Measurements from ENCODE around the gene EVI5L. TPM values are rescaled to one million over a fixed set of nuclear protein-coding genes. Genes with fewer than 3 reads are reported as not detected.

Gene EVI5L
- total RNA-seq, 4 donors from 2014 or later, result 8.3 to 15.5 (median 11.9) TPM

DNA sequence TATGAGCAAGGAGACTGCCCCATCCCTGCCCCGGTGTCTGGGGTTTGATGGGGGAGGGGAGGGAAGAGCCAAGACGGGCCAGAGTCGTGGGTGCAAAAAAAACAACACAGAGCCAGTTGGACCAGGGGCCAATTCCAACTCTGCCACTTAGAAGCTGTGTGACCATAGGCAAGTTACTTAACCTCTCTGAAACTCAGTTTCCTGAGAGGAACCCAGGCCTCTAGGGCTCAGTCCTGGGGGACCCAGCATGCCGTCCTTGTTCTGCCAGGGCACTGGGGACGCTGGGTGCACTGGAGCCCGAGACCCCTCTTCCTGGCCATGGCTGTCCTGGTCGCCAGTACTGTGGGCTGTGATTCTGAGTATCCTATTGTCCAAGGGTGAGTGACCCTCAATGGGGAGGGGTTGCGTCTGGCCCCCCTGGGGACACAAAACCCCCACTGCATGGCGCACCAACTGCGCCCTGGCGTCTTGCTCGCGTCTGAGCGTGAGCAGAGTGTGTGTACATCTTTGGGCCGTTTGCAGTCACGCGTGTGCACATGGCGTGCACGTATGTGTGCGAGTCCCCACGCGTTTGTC lies 42.3 kb upstream of the EVI5L start:
- peak overlapping the region in 1 of 4 donors; percentile 21 for H3K4me3 ChIP-seq
- no peaks in the 10 kb centered on the region for H3K36me3 ChIP-seq
- no peak for TF ChIP-seq POLR2A (IDR thresholded peaks at IDR 0.05)
- TF ChIP-seq, protein P1, sequence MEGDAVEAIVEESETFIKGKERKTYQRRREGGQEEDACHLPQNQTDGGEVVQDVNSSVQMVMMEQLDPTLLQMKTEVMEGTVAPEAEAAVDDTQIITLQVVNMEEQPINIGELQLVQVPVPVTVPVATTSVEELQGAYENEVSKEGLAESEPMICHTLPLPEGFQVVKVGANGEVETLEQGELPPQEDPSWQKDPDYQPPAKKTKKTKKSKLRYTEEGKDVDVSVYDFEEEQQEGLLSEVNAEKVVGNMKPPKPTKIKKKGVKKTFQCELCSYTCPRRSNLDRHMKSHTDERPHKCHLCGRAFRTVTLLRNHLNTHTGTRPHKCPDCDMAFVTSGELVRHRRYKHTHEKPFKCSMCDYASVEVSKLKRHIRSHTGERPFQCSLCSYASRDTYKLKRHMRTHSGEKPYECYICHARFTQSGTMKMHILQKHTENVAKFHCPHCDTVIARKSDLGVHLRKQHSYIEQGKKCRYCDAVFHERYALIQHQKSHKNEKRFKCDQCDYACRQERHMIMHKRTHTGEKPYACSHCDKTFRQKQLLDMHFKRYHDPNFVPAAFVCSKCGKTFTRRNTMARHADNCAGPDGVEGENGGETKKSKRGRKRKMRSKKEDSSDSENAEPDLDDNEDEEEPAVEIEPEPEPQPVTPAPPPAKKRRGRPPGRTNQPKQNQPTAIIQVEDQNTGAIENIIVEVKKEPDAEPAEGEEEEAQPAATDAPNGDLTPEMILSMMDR (IDR thresholded peaks at IDR 0.05), result no peak
- peak overlapping the region in 1 of 4 donors; percentile 26 for H3K27ac ChIP-seq
- 10% methylated on average over 3 of the region's 22 CpGs; no CpG with 5 or more reads in 1 of the 2 donors for WGBS, 2 donors
- H3K4me1 ChIP-seq, result peaks cover 0 to 22% (median 7%) of the 10 kb centered on the region in 3 donors
- peaks cover 9 to 94% (median 15%) of the 10 kb centered on the region in 4 donors for H3K27me3 ChIP-seq
- intact Hi-C loops (cut with DNase I), result no loop called here
- no peak for DNase-seq
- peaks cover 0 to 9% (median 0%) of the 10 kb centered on the region in 3 donors for H3K9me3 ChIP-seq

DNA sequence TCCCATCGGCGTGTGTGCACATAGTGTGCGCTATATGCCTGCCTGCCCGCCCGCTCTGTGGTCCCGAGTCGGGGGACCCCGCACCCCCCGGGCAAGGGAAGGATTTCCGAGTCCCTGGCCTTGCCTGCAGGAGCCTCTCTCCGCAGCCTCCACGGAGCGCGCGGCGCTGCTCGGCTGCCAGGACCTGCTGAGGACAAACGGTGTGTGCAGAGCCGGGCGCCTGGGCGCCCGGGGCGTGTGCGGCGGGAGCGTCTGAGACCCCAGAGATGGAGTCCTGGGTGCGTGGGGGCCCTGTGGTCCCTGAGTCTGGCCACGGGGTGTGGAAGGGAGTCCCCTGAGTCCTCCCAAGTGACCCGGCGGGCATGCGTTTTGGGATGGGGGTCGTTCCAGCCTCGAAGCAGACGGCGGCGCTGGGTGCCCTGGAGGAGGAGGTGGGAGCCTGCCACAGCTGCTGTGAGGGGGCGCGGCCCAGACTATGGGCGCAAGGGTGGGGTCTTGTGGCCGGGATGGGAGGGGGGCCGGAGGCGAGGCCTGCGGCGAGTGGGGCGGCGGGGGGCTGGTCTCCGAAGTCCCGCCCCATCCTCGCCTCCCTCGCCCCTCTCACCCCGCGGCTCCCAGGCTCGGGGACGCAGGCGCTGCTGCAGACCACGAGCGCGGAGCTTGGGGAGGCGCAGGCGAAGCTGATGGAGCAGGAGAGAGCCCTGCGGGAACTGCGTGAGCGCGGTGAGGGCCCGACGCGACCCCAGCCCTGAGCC lies 41.7 kb upstream of the EVI5L start:
- H3K9me3 ChIP-seq, result peaks cover 0 to 9% (median 0%) of the 10 kb centered on the region in 3 donors
- no peaks in the 10 kb centered on the region for H3K36me3 ChIP-seq
- peaks cover 9 to 94% (median 15%) of the 10 kb centered on the region in 4 donors for H3K27me3 ChIP-seq
- TF ChIP-seq, protein P1 (IDR thresholded peaks at IDR 0.05), result no peak
- no peak for TF ChIP-seq POLR2A (IDR thresholded peaks at IDR 0.05)
- intact Hi-C loops (cut with DNase I), result no loop called here
- H3K4me1 ChIP-seq, result peaks cover 0 to 22% (median 7%) of the 10 kb centered on the region in 3 donors
- WGBS, 2 donors, result 0 to 16% methylated on average over 7 to 17 of the region's 67 CpGs
- DNase-seq, result no peak
- no peak overlapping the region for H3K27ac ChIP-seq
- H3K4me3 ChIP-seq, result peak overlapping the region in 1 of 4 donors; percentile 21

DNA sequence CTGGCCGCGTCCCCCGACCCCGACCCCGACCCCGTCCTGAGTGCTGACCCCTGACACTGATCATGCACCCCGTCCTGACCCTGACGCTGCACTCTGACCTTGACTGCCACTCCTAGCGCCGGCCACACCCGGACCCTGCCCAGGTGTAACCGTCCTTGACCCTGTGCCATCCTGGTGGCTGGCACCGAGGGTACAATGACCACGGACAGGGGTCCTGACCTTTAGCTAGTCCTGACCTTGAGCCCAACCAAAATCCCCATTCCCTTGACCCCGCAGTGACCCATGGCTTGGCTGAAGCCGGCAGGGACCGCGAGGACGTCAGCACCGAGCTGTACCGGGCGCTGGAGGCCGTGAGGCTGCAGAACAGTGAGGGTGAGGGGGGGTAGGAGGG lies 41.1 kb upstream of the EVI5L start:
- Histone ChIP-seq H3K4me3 (peak overlapping the region in 1 of 4 donors; percentile 21), H3K36me3 (no peaks in the 10 kb centered on the region), H3K9me3 (peaks cover 0 to 9% (median 0%) of the 10 kb centered on the region in 3 donors), H3K27me3 (peaks cover 9 to 94% (median 15%) of the 10 kb centered on the region in 4 donors), H3K4me1 (peaks cover 0 to 17% (median 7%) of the 10 kb centered on the region in 3 donors), H3K27ac (no peak overlapping the region)
- 0% methylated on average over 5 of the region's 23 CpGs; no CpG with 5 or more reads in 1 of the 2 donors for WGBS, 2 donors
- intact Hi-C loops (cut with DNase I), result no loop called here
- DNase-seq, result no peak
- no peak for TF ChIP-seq POLR2A (IDR thresholded peaks at IDR 0.05)
- TF ChIP-seq, protein P1 (IDR thresholded peaks at IDR 0.05), result no peak

DNA sequence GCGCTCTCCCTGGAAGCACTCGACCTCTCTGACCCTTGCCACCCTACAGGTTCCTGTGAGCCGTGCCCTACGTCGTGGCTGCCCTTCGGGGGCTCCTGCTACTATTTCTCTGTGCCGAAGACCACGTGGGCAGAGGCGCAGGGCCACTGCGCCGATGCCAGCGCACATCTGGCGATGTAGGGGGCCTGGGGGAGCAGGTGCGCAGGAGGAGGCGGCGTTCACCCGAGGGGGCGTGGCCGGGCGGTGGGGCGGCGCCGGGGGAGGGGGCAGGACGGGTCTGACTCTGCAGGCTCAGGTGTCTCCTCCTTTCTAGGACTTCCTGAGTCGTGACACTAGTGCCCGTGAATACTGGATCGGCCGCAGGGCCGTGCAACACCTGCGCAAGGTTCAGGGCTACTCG lies 40.6 kb upstream of the EVI5L start:
- H3K9me3 ChIP-seq, result peaks cover 0 to 9% (median 0%) of the 10 kb centered on the region in 3 donors
- DNase-seq, result no peak
- no peak overlapping the region for H3K27ac ChIP-seq
- H3K36me3 ChIP-seq, result no peaks in the 10 kb centered on the region
- no CpG with 5 or more reads among the region's 31 CpGs for WGBS, 2 donors
- H3K4me3 ChIP-seq, result peak overlapping the region in 1 of 4 donors; percentile 18
- intact Hi-C loops (cut with DNase I), result no loop called here
- H3K4me1 ChIP-seq, result peaks cover 0 to 14% (median 7%) of the 10 kb centered on the region in 3 donors
- no peak for TF ChIP-seq POLR2A (IDR thresholded peaks at IDR 0.05)
- TF ChIP-seq, protein P1 (IDR thresholded peaks at IDR 0.05), result no peak
- H3K27me3 ChIP-seq, result peaks cover 9 to 95% (median 17%) of the 10 kb centered on the region in 4 donors

DNA sequence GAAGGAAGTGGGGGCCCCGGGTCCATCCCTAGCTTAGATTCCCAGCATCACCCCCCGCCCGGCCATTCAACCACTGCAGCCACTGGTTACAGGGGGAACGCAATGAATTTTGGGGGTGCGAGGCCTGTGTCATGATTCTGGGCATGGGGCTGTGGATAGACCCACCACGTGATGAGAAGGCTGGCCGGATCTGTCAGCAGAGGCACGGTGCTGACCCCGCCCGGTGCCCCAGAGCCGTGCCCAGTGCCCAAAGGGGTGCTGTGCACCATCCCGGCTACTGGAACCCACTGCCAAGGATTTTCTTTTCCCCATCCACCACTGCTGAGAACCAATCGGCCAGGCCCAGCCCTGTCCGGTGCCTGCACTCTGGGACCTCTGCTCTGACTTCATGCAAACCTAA lies 39.6 kb upstream of the EVI5L start:
- H3K27ac ChIP-seq, result no peak overlapping the region
- WGBS, 2 donors, result 78 to 82% methylated on average over 8 to 14 of the region's 14 CpGs
- no peak for TF ChIP-seq POLR2A (IDR thresholded peaks at IDR 0.05)
- peaks cover 0 to 13% (median 7%) of the 10 kb centered on the region in 3 donors for H3K4me1 ChIP-seq
- H3K36me3 ChIP-seq, result no peaks in the 10 kb centered on the region
- DNase-seq, result no peak
- peaks cover 9 to 90% (median 17%) of the 10 kb centered on the region in 4 donors for H3K27me3 ChIP-seq
- intact Hi-C loops (cut with DNase I), result loop anchor here (10.0 kb wide), 1 partner anchor 106 kb away; the partner anchor contains the start of gene TRAPPC5
- H3K4me3 ChIP-seq, result no peak overlapping the region
- H3K9me3 ChIP-seq, result peaks cover 0 to under 1% (median 0%) of the 10 kb centered on the region in 3 donors
